ENCODE measurements around the gene RABGAP1L.
"Not testable (repeated sequence)": the region's sequence is repeated elsewhere in the genome, so short reads cannot be mapped to it uniquely, and the experiment has no call there.

Gene RABGAP1L

DNA sequence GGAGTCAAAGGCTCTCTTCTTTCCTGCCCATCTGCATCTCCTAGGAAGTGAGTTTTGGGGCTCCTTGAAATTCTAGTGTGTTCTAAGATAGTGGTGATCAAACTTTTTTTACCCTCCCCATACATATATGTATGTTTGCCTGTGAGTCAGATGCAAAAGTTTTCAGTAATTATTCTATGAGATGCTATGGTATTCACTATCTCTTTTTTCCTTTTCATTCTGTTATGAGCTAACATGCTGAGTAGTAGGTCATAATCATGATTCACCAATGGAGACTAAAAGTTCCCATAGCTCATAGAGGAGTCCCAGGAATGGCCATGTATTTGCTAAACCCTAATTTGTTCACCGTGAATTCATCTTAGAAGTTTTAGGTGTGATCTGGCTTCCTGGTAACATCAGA is 424.0 kb downstream of the RABGAP1L start:
- no peak for DNase-seq (ENCODE audit: low read depth)

- DNase-seq (ENCODE audit: low read depth): no peak
Measured at GRCh38 chr1:174584071-174584470, 424.8 kb downstream of the RABGAP1L start.

- DNase-seq (ENCODE audit: low read depth): not testable (repeated sequence)
Measured at GRCh38 chr1:174588618-174589017, 429.3 kb downstream of the RABGAP1L start.

GRCh38 chr1:174605198-174605597 is 445.9 kb downstream of the RABGAP1L start:
- DNase-seq (ENCODE audit: low read depth): no peak

- DNase-seq (ENCODE audit: low read depth): no peak
Measured at GRCh38 chr1:174606471-174606870, 447.2 kb downstream of the RABGAP1L start.

DNA sequence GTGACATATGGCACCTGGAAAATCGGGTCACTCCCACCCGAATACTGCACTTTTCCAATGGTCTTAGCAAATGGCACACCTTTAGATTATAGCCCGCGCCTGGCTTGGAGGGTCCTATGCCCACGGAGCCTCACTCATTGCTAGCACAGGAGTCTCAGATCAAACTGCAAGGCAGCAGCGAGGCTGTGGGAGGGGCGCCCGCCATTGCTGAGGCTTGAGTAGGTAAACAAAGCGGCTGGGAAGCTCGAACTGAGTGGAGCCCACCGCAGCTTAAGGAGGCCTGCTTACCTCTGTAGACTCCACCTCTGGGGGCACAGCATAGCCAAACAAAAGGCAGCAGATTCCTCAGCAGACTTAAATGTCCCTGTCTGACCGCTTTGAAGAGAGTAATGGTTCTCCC is 458.6 kb downstream of the RABGAP1L start:
- DNase-seq (ENCODE audit: low read depth): not testable (repeated sequence)

GRCh38 chr1:174623324-174624035 is 464.2 kb downstream of the RABGAP1L start:
- no peak for DNase-seq (ENCODE audit: low read depth)

DNA sequence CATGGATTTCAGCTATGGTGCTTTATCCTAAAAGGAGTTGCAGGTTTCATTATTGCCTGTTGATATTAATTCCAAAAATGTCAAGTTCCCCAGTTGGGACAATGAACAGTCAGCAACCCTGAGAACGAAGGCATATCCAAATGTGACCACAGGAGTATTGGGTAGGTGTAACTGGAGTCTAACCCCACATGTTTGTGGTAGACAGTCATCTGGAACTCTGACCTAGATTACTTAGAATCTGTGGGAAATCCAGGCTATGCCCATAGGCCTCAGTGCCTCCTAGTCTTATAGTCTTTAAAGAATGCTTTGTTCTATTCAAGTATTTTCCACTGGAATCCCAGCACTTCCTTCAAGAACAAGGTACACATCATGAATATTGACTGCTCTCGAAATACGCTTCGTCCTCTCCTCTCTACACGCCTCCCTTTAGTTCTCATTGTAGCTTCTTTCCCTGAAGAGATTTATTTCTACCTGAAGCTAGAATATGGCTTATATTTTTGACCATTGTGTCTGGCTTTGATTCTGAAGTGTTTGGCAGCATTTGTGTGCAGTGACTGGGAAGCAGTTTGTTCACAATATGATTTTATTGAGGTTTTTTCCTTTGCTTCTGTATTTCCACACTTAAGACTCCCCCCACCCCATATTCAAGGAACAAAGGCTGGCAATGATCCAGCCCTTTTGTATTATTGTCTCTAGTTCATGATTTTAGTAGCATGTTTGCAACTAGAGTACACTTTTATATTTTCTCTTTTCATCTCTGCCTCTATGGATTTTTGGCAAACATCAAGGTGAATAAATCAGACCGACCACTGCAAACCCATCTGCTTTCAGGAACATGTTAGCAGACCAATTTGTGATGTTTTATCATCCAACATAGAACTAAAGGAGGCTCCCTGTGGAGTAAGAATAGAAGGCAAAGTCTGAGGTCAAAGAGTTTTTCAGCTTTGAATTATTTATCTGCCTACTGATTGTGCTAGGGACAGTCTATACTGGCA is 467.0 kb downstream of the RABGAP1L start:
- DNase-seq (ENCODE audit: low read depth): peak; percentile 35

GRCh38 chr1:174637487-174637886 is 478.2 kb downstream of the RABGAP1L start:
- no peak for DNase-seq (ENCODE audit: low read depth)

GRCh38 chr1:174639461-174639860 is 480.1 kb downstream of the RABGAP1L start:
- no peak for DNase-seq (ENCODE audit: low read depth)

DNA sequence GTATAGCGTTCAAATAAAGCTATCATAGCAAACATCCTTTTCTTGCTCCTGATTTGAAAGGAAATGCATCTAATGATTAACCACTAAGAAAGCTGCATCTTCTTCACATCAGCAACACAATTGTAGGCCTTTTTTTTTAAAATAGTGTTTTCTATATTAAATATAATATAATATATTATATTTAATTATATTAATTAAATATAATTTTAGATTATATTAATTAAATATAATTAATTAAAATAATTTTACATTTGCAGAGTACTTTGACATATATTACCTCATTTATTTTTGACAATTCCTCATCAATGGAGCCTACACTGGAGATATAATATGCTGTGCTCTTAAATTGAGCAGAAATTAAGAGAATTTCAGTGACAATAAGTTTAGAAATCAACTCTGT is 481.5 kb downstream of the RABGAP1L start:
- no peak for DNase-seq (ENCODE audit: low read depth)

- no peak for DNase-seq (ENCODE audit: low read depth)
Measured at GRCh38 chr1:174642393-174642792, 483.1 kb downstream of the RABGAP1L start.

DNA sequence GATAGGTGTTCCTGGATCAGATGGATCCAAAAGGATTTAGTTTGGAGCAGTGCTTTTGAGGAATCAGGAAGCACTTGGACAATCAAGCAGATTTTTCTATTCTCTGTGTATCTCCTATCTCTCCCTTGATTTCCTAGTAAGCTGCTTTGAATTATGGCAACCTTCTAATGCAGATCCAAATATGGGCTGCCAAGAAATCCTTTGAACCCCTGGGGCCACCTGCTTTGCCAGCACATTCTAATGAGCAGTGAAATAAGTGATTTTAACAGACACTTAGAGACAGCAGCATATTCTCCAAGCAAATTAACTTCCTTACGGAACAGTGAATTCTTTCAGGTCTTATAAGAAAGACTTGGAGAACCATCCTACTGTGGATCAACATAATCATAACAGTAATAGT is 483.9 kb downstream of the RABGAP1L start:
- DNase-seq (ENCODE audit: low read depth): no peak

DNA sequence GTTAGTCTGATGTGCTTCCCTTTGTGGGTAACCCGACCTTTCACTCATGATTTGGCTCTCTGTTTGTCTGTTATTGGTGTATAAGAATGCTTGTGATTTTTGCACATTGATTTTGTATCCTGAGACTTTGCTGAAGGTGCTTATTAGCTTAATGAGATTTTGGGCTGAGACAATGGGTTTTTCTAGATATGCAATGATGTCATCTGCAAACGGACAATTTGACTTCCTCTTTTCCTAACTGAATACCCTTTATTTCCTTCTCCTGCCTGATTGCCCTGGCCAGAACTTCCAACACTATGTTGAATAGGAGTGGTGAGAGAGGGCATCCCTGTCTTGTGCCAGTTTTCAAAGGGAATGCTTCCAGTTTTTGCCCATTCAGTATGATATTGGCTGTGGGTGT is 490.3 kb downstream of the RABGAP1L start:
- DNase-seq (ENCODE audit: low read depth): not testable (repeated sequence)

- no peak for DNase-seq (ENCODE audit: low read depth)
Measured at GRCh38 chr1:174652569-174653280, 493.4 kb downstream of the RABGAP1L start.

- DNase-seq (ENCODE audit: low read depth): no peak
Measured at GRCh38 chr1:174654560-174654959, 495.2 kb downstream of the RABGAP1L start.

- no peak for DNase-seq (ENCODE audit: low read depth)
Measured at GRCh38 chr1:174656409-174657059, 497.2 kb downstream of the RABGAP1L start.

DNA sequence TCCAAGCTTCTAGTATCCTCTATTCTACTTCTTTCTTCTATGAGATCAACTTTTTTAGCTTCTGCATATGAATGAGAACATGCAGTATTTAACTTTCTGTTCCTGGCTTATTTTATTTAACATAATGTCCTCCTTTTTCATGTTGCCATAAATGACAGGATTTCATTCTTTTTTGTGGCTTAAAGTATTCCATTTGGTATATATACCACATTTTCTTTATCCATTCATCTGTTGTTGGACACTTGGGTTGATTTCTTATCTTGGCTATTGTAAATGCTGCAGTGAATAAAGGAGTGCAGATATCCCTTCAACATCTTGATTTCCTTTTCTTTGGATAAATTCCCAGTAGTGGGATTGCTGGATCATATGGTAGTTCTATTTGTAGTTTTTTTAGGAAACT is 498.1 kb downstream of the RABGAP1L start:
- DNase-seq (ENCODE audit: low read depth): no peak

- DNase-seq (ENCODE audit: low read depth): no peak
Measured at GRCh38 chr1:174657893-174658292, 498.6 kb downstream of the RABGAP1L start.

DNA sequence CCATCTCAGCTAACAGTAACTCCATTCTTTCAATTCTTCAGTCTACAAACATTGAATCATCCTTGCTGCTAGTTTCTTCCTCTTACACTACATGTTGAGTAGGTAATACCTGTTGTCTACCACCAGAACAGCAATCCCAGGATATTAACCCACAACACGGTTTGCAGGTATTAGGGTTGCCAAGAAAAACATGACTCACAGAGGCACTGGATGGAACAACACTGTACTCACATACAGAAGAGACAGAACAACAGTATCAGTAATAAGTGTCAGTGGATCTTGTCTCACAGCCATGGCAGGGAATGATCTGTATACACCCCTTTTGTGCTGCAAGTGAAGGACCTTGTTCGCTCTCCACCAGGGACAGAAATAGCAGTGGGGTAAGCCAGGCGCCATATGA is 500.5 kb downstream of the RABGAP1L start:
- peak; percentile 7 for DNase-seq (ENCODE audit: low read depth)

- DNase-seq (ENCODE audit: low read depth): no peak
Measured at GRCh38 chr1:174660476-174660875, 501.2 kb downstream of the RABGAP1L start.

DNA sequence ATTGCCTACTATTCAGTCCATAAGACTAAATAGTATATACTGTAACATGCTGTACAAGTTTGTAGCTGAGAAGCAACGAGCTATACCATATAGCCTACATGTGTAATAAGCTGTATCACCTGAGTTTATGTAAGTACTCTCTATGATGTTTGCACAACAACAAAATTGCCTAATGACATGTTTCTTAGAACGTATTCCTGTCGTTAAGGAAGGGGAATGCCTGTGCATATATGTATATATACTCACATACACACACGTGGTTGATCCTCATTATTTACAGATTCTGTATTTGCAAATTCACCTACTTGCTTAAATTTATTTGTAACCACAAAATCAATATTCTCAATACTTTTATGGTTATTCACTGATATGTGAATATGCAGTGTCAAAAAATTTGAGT is 504.0 kb downstream of the RABGAP1L start:
- DNase-seq (ENCODE audit: low read depth): no peak

Measured in amniotic epithelial cell (primary cell).